Loucy (cell line): ENCODE results near the gene PBX4.

Experiments used
- H2AFZ ChIP-seq: fragments of 200-600 bp; sonication (generic); 2 replicates; pipeline ENCODE4 v1.6.0; 2016; ENCODE audit warnings: antibody characterized with exemption, mild to moderate bottlenecking, low read length, moderate library complexity
- H3F3A ChIP-seq: fragments of 200-600 bp; 2 replicates; pipeline ENCODE4 v1.6.0; 2016; ENCODE audit warnings: antibody characterized with exemption, low read depth, mild to moderate bottlenecking
- H3K27me3 ChIP-seq: fragments of 200-600 bp; sonication (generic); 2 replicates; pipeline ENCODE4 v1.6.1; 2014; ENCODE audit warnings: low read length, mild to moderate bottlenecking; ENCODE audit not compliant: insufficient read depth, poor library complexity, severe bottlenecking
- H3K36me3 ChIP-seq: fragments of 200-600 bp; sonication (generic); 2 replicates; pipeline ENCODE4 v1.6.1; 2016; ENCODE audit warnings: low read length; ENCODE audit not compliant: insufficient read depth
- H3K4me1 ChIP-seq: fragments of 200-600 bp; sonication (generic); 2 replicates; pipeline ENCODE4 v1.5.1; 2014; ENCODE audit warnings: low read length, mild to moderate bottlenecking; ENCODE audit not compliant: insufficient read depth, poor library complexity, severe bottlenecking
- H3K4me2 ChIP-seq: fragments of 200-600 bp; sonication (generic); 2 replicates; pipeline ENCODE4 v1.6.0; 2014; ENCODE audit warnings: antibody characterized with exemption, low read length, low read depth, mild to moderate bottlenecking; ENCODE audit not compliant: poor library complexity, severe bottlenecking
- H3K4me3 ChIP-seq: fragments of 200-600 bp; sonication (generic); 2 replicates; pipeline ENCODE4 v1.5.1; 2014; ENCODE audit warnings: low read length, mild to moderate bottlenecking, mixed read lengths; ENCODE audit not compliant: poor library complexity, severe bottlenecking
- H3K79me2 ChIP-seq: fragments of 200-600 bp; sonication (generic); 2 replicates; pipeline ENCODE4 v1.6.1; 2014; ENCODE audit warnings: low read length; ENCODE audit not compliant: insufficient read depth
- H3K9ac ChIP-seq: fragments of 200-600 bp; sonication (generic); 2 replicates; pipeline ENCODE4 v1.6.0; 2014; ENCODE audit warnings: mild to moderate bottlenecking, low read depth, low read length, moderate library complexity; ENCODE audit not compliant: poor library complexity, severe bottlenecking
- H3K9me2 ChIP-seq: fragments of 200-600 bp; sonication (generic); replicated peaks from 2 replicates; pipeline ENCODE4 v1.6.1; 2016; ENCODE audit warnings: low read depth, low read length, mixed read lengths
- H3K9me3 ChIP-seq: fragments of 200-600 bp; sonication (generic); 2 replicates; pipeline ENCODE4 v1.6.1; 2014; ENCODE audit warnings: mild to moderate bottlenecking, antibody characterized with exemption, low read length, low read depth; ENCODE audit not compliant: insufficient read depth
- H4K20me1 ChIP-seq: fragments of 200-600 bp; sonication (generic); 2 replicates; pipeline ENCODE4 v1.6.0; 2014; ENCODE audit warnings: antibody characterized with exemption, low read length, mild to moderate bottlenecking; ENCODE audit not compliant: insufficient read depth, poor library complexity, severe bottlenecking
- EZH2phosphoT487 ChIP-seq: fragments of 200-600 bp; IDR thresholded peaks from 2 replicates; pipeline ENCODE4 v1.6.1; 2018; ENCODE audit warnings: antibody characterized with exemption, mild to moderate bottlenecking, moderate library complexity, borderline replicate concordance
- TF ChIP-seq, protein P1 (sequence below): fragments of 200-600 bp; sonication (generic); conservative IDR thresholded peaks from 2 replicates; pipeline ENCODE4 v1.5.1; 2014; ENCODE audit warnings: mild to moderate bottlenecking, antibody characterized with exemption, low read length

Gene PBX4

DNA sequence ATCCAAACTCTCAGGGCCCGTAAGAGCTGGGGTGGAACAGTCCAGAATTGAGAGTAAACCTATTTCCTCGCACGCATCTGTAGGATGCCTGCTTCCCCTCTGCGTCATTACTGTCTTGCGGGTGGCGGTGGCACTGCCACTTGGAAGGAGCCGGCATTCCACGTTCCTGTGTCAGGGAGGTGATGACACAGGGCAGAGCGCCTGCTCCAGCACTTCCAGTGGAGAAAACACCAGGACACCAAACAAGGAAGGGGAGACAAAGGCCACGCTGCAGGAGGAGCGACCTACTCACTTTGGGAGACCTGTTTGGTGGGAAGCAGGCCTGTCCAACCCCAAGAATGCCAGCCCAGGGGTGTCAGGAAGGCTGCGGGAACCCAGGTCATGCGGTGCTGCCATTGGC is 37.1 kb downstream of the PBX4 start:
- Histone ChIP-seq H3K4me3 (no peak overlapping the region), H3F3A (no peaks in the 10 kb centered on the region), H2AFZ (no peak overlapping the region), H3K9ac (no peak overlapping the region), H3K4me2 (no peak overlapping the region), H3K27me3 (no peaks in the 10 kb centered on the region), H3K9me2 (no peaks in the 10 kb centered on the region), H3K79me2 (no peaks in the 10 kb centered on the region), H3K4me1 (no peaks in the 10 kb centered on the region), H3K9me3 (no peaks in the 10 kb centered on the region), H3K36me3 (no peaks in the 10 kb centered on the region), H4K20me1 (no peaks in the 10 kb centered on the region)
- TF ChIP-seq, protein P1, sequence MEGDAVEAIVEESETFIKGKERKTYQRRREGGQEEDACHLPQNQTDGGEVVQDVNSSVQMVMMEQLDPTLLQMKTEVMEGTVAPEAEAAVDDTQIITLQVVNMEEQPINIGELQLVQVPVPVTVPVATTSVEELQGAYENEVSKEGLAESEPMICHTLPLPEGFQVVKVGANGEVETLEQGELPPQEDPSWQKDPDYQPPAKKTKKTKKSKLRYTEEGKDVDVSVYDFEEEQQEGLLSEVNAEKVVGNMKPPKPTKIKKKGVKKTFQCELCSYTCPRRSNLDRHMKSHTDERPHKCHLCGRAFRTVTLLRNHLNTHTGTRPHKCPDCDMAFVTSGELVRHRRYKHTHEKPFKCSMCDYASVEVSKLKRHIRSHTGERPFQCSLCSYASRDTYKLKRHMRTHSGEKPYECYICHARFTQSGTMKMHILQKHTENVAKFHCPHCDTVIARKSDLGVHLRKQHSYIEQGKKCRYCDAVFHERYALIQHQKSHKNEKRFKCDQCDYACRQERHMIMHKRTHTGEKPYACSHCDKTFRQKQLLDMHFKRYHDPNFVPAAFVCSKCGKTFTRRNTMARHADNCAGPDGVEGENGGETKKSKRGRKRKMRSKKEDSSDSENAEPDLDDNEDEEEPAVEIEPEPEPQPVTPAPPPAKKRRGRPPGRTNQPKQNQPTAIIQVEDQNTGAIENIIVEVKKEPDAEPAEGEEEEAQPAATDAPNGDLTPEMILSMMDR: no peak
- TF ChIP-seq EZH2phosphoT487: no peak

DNA sequence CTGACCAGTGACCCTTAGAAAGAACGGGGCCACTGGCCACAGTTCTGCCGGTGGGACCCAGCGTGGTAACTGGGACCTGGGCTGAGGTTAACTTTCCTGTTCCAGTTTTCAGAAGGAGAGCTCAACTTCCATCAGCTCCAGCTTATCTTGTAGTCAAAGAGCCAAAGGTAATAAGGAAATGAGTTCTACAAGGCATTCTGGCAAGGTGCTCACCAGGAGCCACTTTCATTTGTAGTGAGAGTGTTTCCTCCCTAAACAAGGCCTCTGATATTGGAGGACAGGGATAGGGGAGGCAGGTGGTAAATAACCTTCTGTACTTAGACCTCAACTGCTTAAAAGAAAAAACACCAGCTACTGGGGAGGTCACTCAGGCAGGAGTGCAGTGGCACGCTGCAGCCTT is 38.1 kb downstream of the PBX4 start:
- Histone ChIP-seq H3K79me2 (no peaks in the 10 kb centered on the region), H3K9ac (no peak overlapping the region), H3K4me3 (no peak overlapping the region), H4K20me1 (no peaks in the 10 kb centered on the region), H3K9me2 (no peaks in the 10 kb centered on the region), H3K9me3 (no peaks in the 10 kb centered on the region), H3F3A (no peaks in the 10 kb centered on the region), H3K4me1 (no peaks in the 10 kb centered on the region), H3K36me3 (no peaks in the 10 kb centered on the region), H2AFZ (no peak overlapping the region), H3K27me3 (no peaks in the 10 kb centered on the region), H3K4me2 (no peak overlapping the region)
- no peak for TF ChIP-seq EZH2phosphoT487
- TF ChIP-seq, protein P1: no peak

DNA sequence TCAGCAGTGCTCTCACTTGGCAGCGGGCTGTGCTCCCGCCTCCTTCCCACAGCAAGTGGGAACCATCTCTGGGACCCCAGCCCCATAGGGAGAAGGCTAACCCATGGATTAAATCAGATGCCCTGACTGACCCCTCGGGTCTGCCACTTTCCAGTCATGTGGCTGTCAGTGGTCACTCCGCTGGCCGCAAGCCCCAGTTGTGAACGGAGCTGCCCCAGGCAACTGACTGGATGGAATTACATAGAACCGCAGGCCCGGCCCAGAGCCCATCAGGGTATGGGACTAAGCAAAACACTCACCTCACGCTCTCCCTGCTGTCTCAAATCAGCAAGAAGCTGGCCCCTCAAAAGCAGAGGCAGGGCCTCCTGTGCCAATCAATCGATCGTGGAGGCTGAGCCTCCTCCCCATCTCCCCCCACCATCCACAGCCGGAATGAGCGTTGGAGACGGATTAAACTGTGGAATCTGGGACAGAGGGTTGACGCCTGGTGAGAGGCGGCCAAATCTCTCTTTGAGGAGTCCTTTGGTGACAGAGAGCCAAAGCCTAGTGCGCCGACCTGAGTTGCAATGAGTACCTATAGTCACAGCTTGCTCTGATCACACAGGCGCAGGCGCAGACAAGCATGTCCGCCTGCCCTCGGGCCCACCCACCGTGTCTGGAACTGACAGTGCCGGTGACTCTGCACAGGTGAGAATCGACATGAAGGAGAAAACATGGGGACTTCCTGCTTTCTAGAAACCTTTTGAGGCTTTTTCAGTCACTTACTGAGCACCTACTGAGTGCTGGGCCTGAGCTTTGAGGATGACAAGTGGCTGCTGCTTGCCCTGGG is 38.7 kb downstream of the PBX4 start:
- Histone ChIP-seq H3K9me2 (no peaks in the 10 kb centered on the region), H3F3A (no peaks in the 10 kb centered on the region), H3K4me3 (no peak overlapping the region), H3K4me2 (no peak overlapping the region), H2AFZ (no peak overlapping the region), H3K36me3 (no peaks in the 10 kb centered on the region), H3K4me1 (no peaks in the 10 kb centered on the region), H3K27me3 (no peaks in the 10 kb centered on the region), H4K20me1 (no peaks in the 10 kb centered on the region), H3K9ac (no peak overlapping the region), H3K9me3 (no peaks in the 10 kb centered on the region), H3K79me2 (no peaks in the 10 kb centered on the region)
- no peak for TF ChIP-seq EZH2phosphoT487
- TF ChIP-seq, protein P1: no peak
